Mesendoderm (in vitro differentiated cells): Measurements from ENCODE around the gene FAM83F.

Source experiments
- DNase-seq: peaks from one replicate; pipeline ENCODE4 v3.0.0; 2013
- H2AK5ac ChIP-seq: 2 replicates; pipeline ENCODE4 v1.6.1; 2013; ENCODE audit warnings: low read length, inconsistent platforms
- H2BK120ac ChIP-seq: 2 replicates; pipeline ENCODE4 v1.6.1; 2013; ENCODE audit warnings: low read depth, mild to moderate bottlenecking, low read length, moderate library complexity, mixed read lengths
- H2BK15ac ChIP-seq: replicated peaks from 2 replicates; pipeline ENCODE4 v1.6.1; 2013; ENCODE audit warnings: low read depth, mild to moderate bottlenecking, moderate library complexity
- H2BK5ac ChIP-seq: 2 replicates; pipeline ENCODE4 v1.6.1; 2013; ENCODE audit warnings: low read length, inconsistent platforms
- H3K18ac ChIP-seq: 2 replicates; pipeline ENCODE4 v1.6.1; 2013; ENCODE audit warnings: mild to moderate bottlenecking, low read length, mixed read lengths
- H3K23ac ChIP-seq: one replicate; pipeline ENCODE4 v1.6.1; 2013; ENCODE audit warnings: low read length
- H3K27ac ChIP-seq: 2 replicates; pipeline ENCODE4 v1.5.1; 2013; ENCODE audit warnings: low read depth, mild to moderate bottlenecking, inconsistent platforms, low read length, moderate library complexity
- H3K27me3 ChIP-seq: 2 replicates; pipeline ENCODE4 v1.6.1; 2013; ENCODE audit warnings: low read length, control low read depth, mild to moderate bottlenecking, inconsistent platforms; ENCODE audit not compliant: insufficient read depth, poor library complexity
- H3K36me3 ChIP-seq: 2 replicates; pipeline ENCODE4 v1.6.1; 2013; ENCODE audit warnings: low read length, inconsistent platforms; ENCODE audit not compliant: control insufficient read depth, insufficient read depth
- H3K4ac ChIP-seq: one replicate; pipeline ENCODE4 v1.6.1; 2013; ENCODE audit warnings: low read depth, mild to moderate bottlenecking, low read length, moderate library complexity
- H3K4me1 ChIP-seq: 2 replicates; pipeline ENCODE4 v1.6.1; 2013; ENCODE audit warnings: low read depth, low read length, inconsistent platforms; ENCODE audit not compliant: control insufficient read depth
- H3K4me2 ChIP-seq: 2 replicates; pipeline ENCODE4 v1.6.1; 2013; ENCODE audit warnings: low read length
- H3K4me3 ChIP-seq: 2 replicates; pipeline ENCODE4 v1.5.1; 2013; ENCODE audit warnings: mild to moderate bottlenecking, low read length
- H3K56ac ChIP-seq: one replicate; pipeline ENCODE4 v1.6.1; 2013; ENCODE audit warnings: low read length
- H3K79me1 ChIP-seq: 2 replicates; pipeline ENCODE4 v1.6.1; 2013; ENCODE audit warnings: low read length, inconsistent platforms
- H3K79me2 ChIP-seq: 2 replicates; pipeline ENCODE4 v1.6.1; 2013; ENCODE audit warnings: mild to moderate bottlenecking, low read length; ENCODE audit not compliant: control insufficient read depth, insufficient read depth
- H3K9ac ChIP-seq: 2 replicates; pipeline ENCODE4 v1.6.1; 2013; ENCODE audit warnings: low read length, inconsistent platforms
- H4K5ac ChIP-seq: one replicate; pipeline ENCODE4 v1.6.1; 2013; ENCODE audit warnings: low read length
- H4K8ac ChIP-seq: one replicate; pipeline ENCODE4 v1.6.1; 2013; ENCODE audit warnings: low read depth, mild to moderate bottlenecking, control low read depth, low read length, moderate library complexity
- WGBS: extraction: QIAGEN DNeasy Blood & Tissue Kit; methylation state at CpG from one replicate; pipeline ENCODE4 v1.1.7; 2013; ENCODE audit warnings: low lambda C conversion rate, missing lambda C conversion rate; ENCODE audit not compliant: insufficient coverage; ENCODE audit errors: extremely low coverage; 5-methylcytosine and 5-hydroxymethylcytosine counted together

Gene FAM83F

DNA sequence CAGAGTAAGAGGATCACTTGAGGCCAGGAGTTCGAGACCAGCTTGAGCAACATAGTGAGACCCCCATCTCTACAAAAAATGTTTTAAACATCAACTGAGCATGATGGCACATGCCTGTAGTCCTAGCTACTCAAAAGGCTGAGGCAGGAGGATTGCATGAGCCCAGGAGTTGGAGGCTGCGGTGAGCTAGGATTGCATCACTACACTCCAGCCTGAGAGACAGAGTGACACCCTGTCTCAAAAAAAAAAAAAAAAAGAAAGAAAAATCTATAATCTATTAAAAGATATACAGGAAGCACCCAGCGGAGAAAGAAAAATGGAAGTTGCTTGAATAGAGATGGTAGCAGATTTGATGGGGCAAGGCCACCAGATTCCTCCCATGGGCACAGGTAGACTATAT lies 61.8 kb downstream of the FAM83F start:
- no peak for DNase-seq
- no peak overlapping the region for H3K9ac ChIP-seq
- H2AK5ac ChIP-seq = no peak overlapping the region
- no peak overlapping the region for H3K4me3 ChIP-seq
- no peaks in the 10 kb centered on the region for H3K36me3 ChIP-seq
- no peak overlapping the region for H2BK5ac ChIP-seq
- H3K23ac ChIP-seq = no peak overlapping the region
- H2BK15ac ChIP-seq = no peak overlapping the region
- no peaks in the 10 kb centered on the region for H3K27me3 ChIP-seq
- peaks cover 16% of the 10 kb centered on the region for H3K4me1 ChIP-seq
- no peak overlapping the region for H3K27ac ChIP-seq
- no peak overlapping the region for H2BK120ac ChIP-seq
- H3K4me2 ChIP-seq = no peak overlapping the region
- no CpG with 5 or more reads among the region's 3 CpGs for WGBS
- H3K79me1 ChIP-seq = no peaks in the 10 kb centered on the region
- no peak overlapping the region for H3K56ac ChIP-seq
- H4K5ac ChIP-seq = no peak overlapping the region
- no peak overlapping the region for H3K4ac ChIP-seq
- no peaks in the 10 kb centered on the region for H3K79me2 ChIP-seq
- H4K8ac ChIP-seq = no peak overlapping the region
- peak overlapping the region; percentile 34 for H3K18ac ChIP-seq

DNA sequence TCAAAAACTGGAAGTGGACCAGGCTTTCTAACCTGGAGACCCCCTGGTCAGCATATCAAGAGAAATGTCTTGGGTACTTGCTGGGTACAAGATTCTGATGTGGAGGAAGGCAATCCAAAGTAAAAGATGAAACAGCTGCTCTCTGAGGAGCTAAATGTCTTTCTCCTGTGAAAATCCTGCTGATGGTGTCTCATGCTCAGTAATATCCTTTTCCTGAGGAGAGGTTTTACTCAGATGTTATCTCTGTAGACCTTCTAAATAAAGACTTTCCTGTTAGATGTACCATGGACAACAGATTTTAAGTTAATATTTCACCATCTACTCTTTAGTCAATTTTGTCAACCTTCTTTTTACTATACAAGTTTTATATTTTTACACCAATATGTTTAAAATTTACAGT lies 62.9 kb downstream of the FAM83F start:
- Histone ChIP-seq H3K79me1 (no peaks in the 10 kb centered on the region), H3K4ac (no peak overlapping the region), H3K4me2 (no peak overlapping the region), H3K23ac (no peak overlapping the region), H4K8ac (no peak overlapping the region), H4K5ac (no peak overlapping the region), H3K4me3 (no peak overlapping the region), H2AK5ac (no peak overlapping the region), H3K27me3 (no peaks in the 10 kb centered on the region), H3K27ac (no peak overlapping the region), H3K9ac (no peak overlapping the region), H3K79me2 (no peaks in the 10 kb centered on the region), H3K36me3 (no peaks in the 10 kb centered on the region), H3K4me1 (peaks cover 16% of the 10 kb centered on the region), H2BK5ac (no peak overlapping the region), H3K18ac (no peak overlapping the region), H2BK15ac (no peak overlapping the region), H3K56ac (no peak overlapping the region), H2BK120ac (no peak overlapping the region)
- DNase-seq = no peak

DNA sequence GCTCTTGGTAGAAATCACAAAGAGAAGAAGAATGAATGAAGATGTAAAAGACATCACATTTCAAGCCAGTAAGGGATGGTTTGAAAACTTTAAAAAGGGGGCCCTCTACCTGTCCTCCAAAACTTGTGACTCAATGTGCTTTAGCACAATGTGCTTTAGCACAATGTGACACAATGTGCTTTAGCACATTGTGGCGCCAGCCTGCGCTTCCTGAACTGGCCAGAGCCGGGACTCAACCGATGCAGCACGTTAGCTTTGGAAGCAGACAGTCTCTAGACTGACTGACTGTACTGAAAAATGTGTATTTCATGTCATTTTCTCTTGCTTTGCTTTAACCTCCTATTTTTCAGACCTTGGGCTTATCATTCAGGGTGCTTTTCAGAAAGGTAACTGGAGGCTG lies 63.5 kb downstream of the FAM83F start:
- Histone ChIP-seq H2BK5ac (no peak overlapping the region), H2AK5ac (no peak overlapping the region)

DNA sequence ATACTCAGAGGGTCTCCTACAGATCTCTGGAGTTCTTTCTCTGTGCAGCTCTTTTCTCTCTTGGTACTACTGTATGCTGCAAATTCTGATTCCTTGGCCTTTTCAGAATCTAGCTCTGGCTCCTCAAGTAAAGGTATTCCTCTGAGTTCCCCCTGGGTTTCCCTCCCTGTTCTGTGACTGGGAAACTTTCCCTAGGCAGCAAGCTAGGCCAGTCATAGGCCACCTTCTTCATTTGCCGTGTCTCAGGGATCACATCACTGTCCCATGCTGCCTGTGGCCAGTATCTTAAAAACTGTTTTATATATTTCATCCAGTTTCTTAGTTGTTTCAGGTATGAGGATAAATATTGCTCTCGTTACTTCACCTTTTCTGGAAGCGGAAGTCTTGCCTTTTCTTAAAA lies 71.2 kb downstream of the FAM83F start:
- Histone ChIP-seq H2AK5ac (no peak overlapping the region), H4K5ac (no peak overlapping the region), H3K4ac (no peak overlapping the region), H2BK5ac (no peak overlapping the region), H3K27ac (no peak overlapping the region), H2BK120ac (no peak overlapping the region), H3K56ac (no peak overlapping the region), H3K9ac (no peak overlapping the region), H4K8ac (no peak overlapping the region), H3K4me2 (no peak overlapping the region), H3K27me3 (no peaks in the 10 kb centered on the region), H3K18ac (no peak overlapping the region), H3K4me1 (no peaks in the 10 kb centered on the region), H3K4me3 (no peak overlapping the region), H3K36me3 (no peaks in the 10 kb centered on the region), H2BK15ac (no peak overlapping the region), H3K79me1 (no peaks in the 10 kb centered on the region), H3K79me2 (no peaks in the 10 kb centered on the region), H3K23ac (no peak overlapping the region)
- DNase-seq = no peak
- no CpG with 5 or more reads among the region's 3 CpGs for WGBS

More for the DNA sequence above, 63.5 kb downstream of the FAM83F start:
- H2BK15ac ChIP-seq = no peak overlapping the region
- no peaks in the 10 kb centered on the region for H3K36me3 ChIP-seq
- no peak overlapping the region for H4K5ac ChIP-seq
- H3K79me2 ChIP-seq = no peaks in the 10 kb centered on the region
- no peak overlapping the region for H3K27ac ChIP-seq
- H3K56ac ChIP-seq = no peak overlapping the region
- no peak overlapping the region for H4K8ac ChIP-seq
- H3K79me1 ChIP-seq = no peaks in the 10 kb centered on the region
- no peak overlapping the region for H3K4me2 ChIP-seq
- H2BK120ac ChIP-seq = no peak overlapping the region
- no CpG with 5 or more reads among the region's 5 CpGs for WGBS
- H3K4ac ChIP-seq = no peak overlapping the region
- no peak overlapping the region for H3K4me3 ChIP-seq
- no peak for DNase-seq
- H3K9ac ChIP-seq = no peak overlapping the region
- no peak overlapping the region for H3K18ac ChIP-seq
- no peak overlapping the region for H3K23ac ChIP-seq
- no peaks in the 10 kb centered on the region for H3K27me3 ChIP-seq
- H3K4me1 ChIP-seq = peaks cover 16% of the 10 kb centered on the region

- Histone ChIP-seq H3K4me3 (no peak overlapping the region), H2BK120ac (no peak overlapping the region), H3K56ac (no peak overlapping the region), H4K5ac (no peak overlapping the region), H3K27ac (no peak overlapping the region), H3K79me2 (no peaks in the 10 kb centered on the region), H3K4ac (no peak overlapping the region), H2BK15ac (no peak overlapping the region), H3K9ac (no peak overlapping the region), H3K79me1 (no peaks in the 10 kb centered on the region), H3K36me3 (no peaks in the 10 kb centered on the region), H2AK5ac (no peak overlapping the region), H4K8ac (no peak overlapping the region), H3K27me3 (no peaks in the 10 kb centered on the region), H3K4me1 (no peaks in the 10 kb centered on the region), H3K4me2 (no peak overlapping the region), H3K18ac (no peak overlapping the region), H3K23ac (no peak overlapping the region), H2BK5ac (no peak overlapping the region)
- WGBS = no CpG with 5 or more reads among the region's 2 CpGs
- DNase-seq = no peak
These were observed 72.9 kb downstream of the FAM83F start for GRCh38 chr22:40067639-40068038.

DNA sequence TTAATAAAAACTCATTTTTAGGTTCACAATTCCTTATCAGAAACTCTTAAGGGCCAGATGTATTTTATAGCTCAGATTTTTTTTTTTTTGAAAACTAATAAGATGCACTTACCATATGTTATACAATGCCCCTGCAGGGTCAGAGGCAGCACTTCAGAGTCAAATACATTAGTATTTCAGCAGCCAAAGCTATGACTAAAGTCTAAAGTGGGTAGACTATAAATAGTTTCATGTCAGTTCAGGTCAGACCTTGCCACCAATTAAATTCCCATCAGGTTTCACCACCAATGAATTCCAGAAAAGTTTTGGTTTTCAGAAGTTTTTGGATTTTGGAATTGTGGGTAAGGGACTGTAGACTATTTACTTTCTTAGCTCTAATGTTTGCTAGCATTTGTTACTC lies 75.9 kb downstream of the FAM83F start:
- no peak overlapping the region for H3K18ac ChIP-seq
- no peak overlapping the region for H4K5ac ChIP-seq
- H3K4me2 ChIP-seq = no peak overlapping the region
- no peaks in the 10 kb centered on the region for H3K27me3 ChIP-seq
- no peaks in the 10 kb centered on the region for H3K36me3 ChIP-seq
- H3K79me2 ChIP-seq = no peaks in the 10 kb centered on the region
- no peak overlapping the region for H3K27ac ChIP-seq
- no peak overlapping the region for H3K4ac ChIP-seq
- no peak overlapping the region for H2AK5ac ChIP-seq
- H3K9ac ChIP-seq = no peak overlapping the region
- H4K8ac ChIP-seq = no peak overlapping the region
- no peak overlapping the region for H2BK120ac ChIP-seq
- H3K23ac ChIP-seq = no peak overlapping the region
- no peak overlapping the region for H2BK15ac ChIP-seq
- no peak for DNase-seq
- H3K4me3 ChIP-seq = no peak overlapping the region
- no peaks in the 10 kb centered on the region for H3K4me1 ChIP-seq
- H2BK5ac ChIP-seq = no peak overlapping the region
- no peaks in the 10 kb centered on the region for H3K79me1 ChIP-seq
- no peak overlapping the region for H3K56ac ChIP-seq
